Rectal smooth muscle tissue (tissue), 1 donor: ENCODE results near the gene SLC44A4.
"Not testable (repeated sequence)": the region's sequence is repeated elsewhere in the genome, so short reads cannot be mapped to it uniquely, and the experiment has no call there.

Source experiments
- H3K27ac ChIP-seq: one replicate; pipeline ENCODE4 v1.7.0; 2013; ENCODE audit warnings: low read depth, low read length, inconsistent platforms
- H3K27me3 ChIP-seq: one replicate; pipeline ENCODE4 v1.7.0; 2013; ENCODE audit warnings: low read length; ENCODE audit not compliant: control insufficient read depth, insufficient read depth
- H3K36me3 ChIP-seq: one replicate; pipeline ENCODE4 v1.7.0; 2013; ENCODE audit warnings: low read length; ENCODE audit not compliant: control insufficient read depth, insufficient read depth
- H3K4me1 ChIP-seq: one replicate; pipeline ENCODE4 v1.7.0; 2013; ENCODE audit warnings: low read length; ENCODE audit not compliant: control insufficient read depth, insufficient read depth
- H3K4me3 ChIP-seq: one replicate; pipeline ENCODE4 v1.7.0; 2013; ENCODE audit warnings: low read length
- H3K9ac ChIP-seq: one replicate; pipeline ENCODE4 v1.7.0; 2013; ENCODE audit warnings: low read length

SLC44A4 gene

GRCh38 chr6:31908791-31909190 is 30.0 kb upstream of the SLC44A4 start:
- Histone ChIP-seq H3K4me1 (no peaks in the 10 kb centered on the region), H3K36me3 (no peaks in the 10 kb centered on the region), H3K9ac (no peak overlapping the region), H3K4me3 (no peak overlapping the region), H3K27ac (no peak overlapping the region), H3K27me3 (no peaks in the 10 kb centered on the region)

- not testable (repeated sequence) for H3K36me3 ChIP-seq, H3K9ac ChIP-seq, H3K4me1 ChIP-seq, H3K27me3 ChIP-seq, H3K27ac ChIP-seq, H3K4me3 ChIP-seq
Observed at GRCh38 chr6:31908255-31908654, 29.5 kb upstream of the SLC44A4 start.

- Histone ChIP-seq H3K36me3 (no peaks in the 10 kb centered on the region), H3K27ac (no peak overlapping the region), H3K4me1 (peaks cover 5% of the 10 kb centered on the region), H3K4me3 (no peak overlapping the region), H3K9ac (no peak overlapping the region), H3K27me3 (no peaks in the 10 kb centered on the region)
Observed at GRCh38 chr6:31907158-31907813, 28.5 kb upstream of the SLC44A4 start.

GRCh38 chr6:31906727-31907126 is 27.9 kb upstream of the SLC44A4 start:
- H3K27ac ChIP-seq, H3K4me1 ChIP-seq: not testable (repeated sequence)

GRCh38 chr6:31906122-31906521 is 27.3 kb upstream of the SLC44A4 start:
- Histone ChIP-seq H3K27me3 (no peaks in the 10 kb centered on the region), H3K36me3 (no peaks in the 10 kb centered on the region), H3K9ac (no peak overlapping the region), H3K4me3 (no peak overlapping the region), H3K4me1 (peaks cover 5% of the 10 kb centered on the region), H3K27ac (no peak overlapping the region)

More at GRCh38 chr6:31906727-31907126, 27.9 kb upstream of the SLC44A4 start:
- H3K4me3 ChIP-seq, H3K27me3 ChIP-seq, H3K36me3 ChIP-seq, H3K9ac ChIP-seq: not testable (repeated sequence)

GRCh38 chr6:31905041-31905440 is 26.2 kb upstream of the SLC44A4 start:
- Histone ChIP-seq H3K4me3 (no peak overlapping the region), H3K9ac (no peak overlapping the region), H3K27ac (no peak overlapping the region), H3K4me1 (peaks cover 5% of the 10 kb centered on the region), H3K36me3 (no peaks in the 10 kb centered on the region), H3K27me3 (no peaks in the 10 kb centered on the region)

GRCh38 chr6:31903957-31904356 is 25.2 kb upstream of the SLC44A4 start:
- H3K4me1 ChIP-seq: peaks cover 5% of the 10 kb centered on the region
- no peak overlapping the region for H3K27ac ChIP-seq

GRCh38 chr6:31901953-31902643 is 23.3 kb upstream of the SLC44A4 start, which contains the start of gene ZBTB12:
Gene ZBTB12, minus strand, starts transcription at chr6:31902086. Its CDS starts 781 bp downstream, at chr6:31901305.
- H3K27ac ChIP-seq: peak within 1 kb of the TSS; percentile 90
- peaks cover 10% of the 10 kb centered on the region for H3K4me1 ChIP-seq
- no peaks in the 10 kb centered on the region for H3K27me3 ChIP-seq
- peak within 1 kb of the TSS; percentile 61 for H3K9ac ChIP-seq
- no peaks in the 10 kb centered on the region for H3K36me3 ChIP-seq
- H3K4me3 ChIP-seq: peak within 1 kb of the TSS; percentile 89

More at GRCh38 chr6:31903957-31904356, 25.2 kb upstream of the SLC44A4 start:
- Histone ChIP-seq H3K27me3 (no peaks in the 10 kb centered on the region), H3K4me3 (no peak overlapping the region), H3K9ac (no peak overlapping the region), H3K36me3 (no peaks in the 10 kb centered on the region)

- no peak overlapping the region for H3K9ac ChIP-seq
- peaks cover 10% of the 10 kb centered on the region for H3K4me1 ChIP-seq
Observed at GRCh38 chr6:31901415-31901952, 22.7 kb upstream of the SLC44A4 start.

GRCh38 chr6:31900917-31901414 is 22.2 kb upstream of the SLC44A4 start:
- peak overlapping the region; percentile 90 for H3K27ac ChIP-seq
- no peak overlapping the region for H3K9ac ChIP-seq
- H3K4me1 ChIP-seq: peaks cover 10% of the 10 kb centered on the region
- H3K27me3 ChIP-seq: no peaks in the 10 kb centered on the region
- H3K36me3 ChIP-seq: no peaks in the 10 kb centered on the region
- peak overlapping the region; percentile 89 for H3K4me3 ChIP-seq

More at GRCh38 chr6:31901415-31901952, 22.7 kb upstream of the SLC44A4 start:
- peak overlapping the region; percentile 89 for H3K4me3 ChIP-seq
- peak overlapping the region; percentile 90 for H3K27ac ChIP-seq
- no peaks in the 10 kb centered on the region for H3K36me3 ChIP-seq
- no peaks in the 10 kb centered on the region for H3K27me3 ChIP-seq

GRCh38 chr6:31899882-31900722 is 21.3 kb upstream of the SLC44A4 start:
- Histone ChIP-seq H3K4me3 (no peak overlapping the region), H3K27me3 (no peaks in the 10 kb centered on the region), H3K27ac (no peak overlapping the region), H3K36me3 (no peaks in the 10 kb centered on the region), H3K4me1 (peaks cover 10% of the 10 kb centered on the region), H3K9ac (no peak overlapping the region)

- peaks cover 2% of the 10 kb centered on the region for H3K36me3 ChIP-seq
- H3K27ac ChIP-seq: no peak overlapping the region
- peaks cover 10% of the 10 kb centered on the region for H3K4me1 ChIP-seq
- H3K4me3 ChIP-seq: no peak overlapping the region
- no peak overlapping the region for H3K9ac ChIP-seq
- no peaks in the 10 kb centered on the region for H3K27me3 ChIP-seq
Observed at GRCh38 chr6:31899215-31899614, 20.4 kb upstream of the SLC44A4 start.
